Right lobe of liver (tissue), 4 donors: ENCODE data around the gene FMN2.

Experiments
- CTCF ChIP-seq, 4 donors: fragments of 200-600 bp in 3 of 4; fragments of 450-650 bp in 1 of 4; IDR thresholded peaks; one replicate each; pipeline versions ENCODE4 v1.5.1 to v1.8.0; 2016 to 2022; ENCODE audit warnings: antibody characterized with exemption in 4 of 4, mild to moderate bottlenecking in 2 of 4
- POLR2A ChIP-seq: fragments of 450-650 bp; IDR thresholded peaks from one replicate; pipeline ENCODE4 v1.6.1; 2017; ENCODE audit warnings: antibody characterized with exemption, mild to moderate bottlenecking
- donor health status: DM: no; HTN: no; CAD: no.
- donor health status: DM: no; HTN: no; CAD: no.
- donor health status: DM: no; HTN: yes; CAD: no.

GRCh38 chr1:240134596-240134995 lies 42.9 kb downstream of the FMN2 start:
- TF ChIP-seq CTCF (IDR thresholded peaks at IDR 0.05) (no peak), POLR2A (no peak)
